Head of caudate nucleus (tissue), 42 donors: Measurements from ENCODE around the gene SAMHD1.

Experiments used
- DNase-seq, 42 donors: peaks; one replicate each; pipeline versions ENCODE4 v3.0.0 to v3.0.0-alpha.2; 2020 to 2021; ENCODE audit warnings: mixed read lengths in 7 of 42
- intact Hi-C: fragments of 100-400 bp; cut with DNase I; formaldehyde crosslinking; loops from one replicate; pipeline ENCODE4 v1.15.0; 2022

Gene SAMHD1

DNA sequence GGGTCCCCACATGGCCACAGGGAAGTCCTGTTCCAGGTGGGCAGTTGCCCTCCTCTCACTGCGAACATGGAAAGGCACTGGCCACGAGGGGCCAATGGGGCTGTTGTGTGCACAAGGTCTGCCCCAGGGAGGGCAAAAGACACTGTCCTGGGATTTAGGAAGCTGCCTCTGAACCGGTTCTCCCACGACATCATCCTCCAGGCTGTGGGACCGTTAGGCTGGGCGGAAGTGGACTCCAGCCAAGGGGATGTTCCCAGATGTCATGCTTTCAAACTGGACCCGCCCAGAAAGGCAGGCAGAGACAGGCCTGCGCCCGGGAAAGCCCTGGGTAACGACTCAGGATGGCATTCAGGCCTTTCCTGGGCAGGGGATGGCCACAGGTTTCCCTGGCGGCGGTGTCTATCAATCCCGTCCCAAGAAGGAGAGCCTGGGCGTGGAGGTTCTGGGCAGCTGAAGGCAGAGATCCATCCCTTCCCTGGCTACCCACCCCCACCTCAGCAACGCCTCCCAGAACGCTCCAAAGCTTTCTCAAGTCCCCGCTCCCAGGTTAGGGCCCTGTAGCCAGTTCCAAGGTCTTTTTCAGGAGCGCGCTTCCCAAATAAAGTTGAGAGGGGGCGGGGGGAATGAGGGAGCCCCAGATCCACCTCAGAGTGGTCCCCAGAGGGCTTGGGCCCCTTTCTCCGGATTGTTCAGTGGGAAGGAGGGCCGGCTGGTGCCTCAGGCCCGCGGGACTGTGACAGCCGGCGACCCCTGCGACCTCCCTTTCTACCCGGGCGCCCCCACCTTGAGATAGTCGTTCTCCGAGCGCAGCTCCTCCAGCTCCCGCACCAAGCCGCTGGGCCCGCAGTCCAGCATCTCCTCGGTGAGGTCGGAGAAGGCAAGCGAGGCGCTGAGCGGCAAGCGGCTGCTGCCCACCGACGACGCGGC, 89.4 kb downstream of the SAMHD1 start:
- DNase-seq: peak; percentile 71 to 95 (median 87)
- intact Hi-C loops: loop anchor here (10.0 kb wide), 1 partner anchor 87 kb away; the partner anchor contains the start of gene DSN1

DNA sequence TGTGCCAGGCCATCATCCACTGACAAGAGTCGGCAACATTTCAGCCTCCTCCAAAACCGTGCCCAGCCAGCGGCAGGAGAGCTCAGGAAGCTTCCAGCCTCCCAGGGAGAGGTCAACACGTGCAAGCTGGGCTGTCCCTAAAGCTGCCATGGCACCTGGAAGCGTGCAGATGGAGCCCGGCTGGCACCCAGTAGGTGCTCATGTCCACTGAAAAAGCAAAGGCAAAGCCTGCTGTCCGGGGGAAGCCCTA, 90.0 kb downstream of the SAMHD1 start:
- peak in 3 of 42 donors; percentile 23 to 50 (median 32) for DNase-seq
- intact Hi-C loops: loop anchor here (10.0 kb wide), 1 partner anchor 87 kb away; the partner anchor contains the start of gene DSN1

DNA sequence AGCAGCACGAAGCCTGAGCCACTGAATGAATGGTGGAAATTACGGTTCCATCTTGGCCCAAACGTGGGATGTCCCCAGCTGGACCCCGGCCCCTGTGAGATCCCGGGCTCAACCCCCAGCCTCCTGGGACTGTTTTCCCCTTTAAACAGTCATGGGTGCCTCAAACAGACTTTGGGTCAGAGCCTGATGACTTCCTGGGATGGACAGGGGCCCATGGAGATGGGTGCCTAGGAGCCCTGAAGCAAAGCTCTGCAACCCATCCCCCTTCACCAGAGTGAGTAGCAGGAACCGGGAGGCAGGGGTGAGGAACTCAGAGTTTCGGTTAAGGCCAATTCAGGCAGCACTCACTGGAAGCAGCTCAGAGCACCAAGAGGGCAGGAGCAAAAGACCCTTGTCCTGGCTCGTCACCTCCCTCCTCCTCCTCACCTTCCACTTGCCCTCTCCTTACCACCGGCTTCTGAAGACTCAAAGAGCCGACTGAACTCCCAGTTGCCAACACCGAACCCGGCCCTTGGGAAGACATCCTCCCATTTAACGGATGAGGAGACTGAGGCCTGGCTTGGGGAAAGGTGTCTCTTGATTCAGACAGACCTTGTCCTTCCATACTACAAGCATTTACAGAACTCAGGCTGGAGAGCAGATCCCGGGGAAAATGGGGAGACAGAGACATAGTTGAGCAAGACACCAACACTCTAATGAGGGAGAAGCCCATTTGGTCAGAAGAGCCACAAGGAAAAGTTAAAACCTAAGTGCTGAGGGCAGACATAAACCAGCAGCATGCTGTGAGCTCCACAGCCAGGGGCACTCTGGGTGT, 90.5 kb downstream of the SAMHD1 start:
- DNase-seq: no peak
- intact Hi-C loops: loop anchor here (10.0 kb wide), 1 partner anchor 86 kb away; the partner anchor contains the start of gene DSN1

DNA sequence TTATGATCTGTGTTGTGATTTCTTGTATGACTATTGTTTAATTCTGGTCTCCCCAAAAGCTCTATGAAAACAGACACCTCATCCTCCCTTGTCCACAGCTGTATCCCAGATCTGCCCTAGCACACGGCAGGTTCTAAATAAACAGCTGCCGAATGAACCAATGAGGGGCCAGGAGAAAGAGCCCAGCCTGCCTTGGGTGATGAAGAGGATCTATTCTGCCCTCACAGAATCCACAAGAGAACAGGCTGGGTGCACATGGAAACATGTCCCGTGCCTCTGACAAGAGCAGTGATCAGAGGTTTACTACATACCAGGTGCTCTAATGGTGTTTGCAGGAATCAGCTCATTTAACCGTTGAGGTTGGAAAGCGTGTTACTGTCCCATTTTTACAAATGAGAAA, 91.2 kb downstream of the SAMHD1 start:
- intact Hi-C loops: loop anchor here (10.0 kb wide), 1 partner anchor 86 kb away; the partner anchor contains the start of gene DSN1

DNA sequence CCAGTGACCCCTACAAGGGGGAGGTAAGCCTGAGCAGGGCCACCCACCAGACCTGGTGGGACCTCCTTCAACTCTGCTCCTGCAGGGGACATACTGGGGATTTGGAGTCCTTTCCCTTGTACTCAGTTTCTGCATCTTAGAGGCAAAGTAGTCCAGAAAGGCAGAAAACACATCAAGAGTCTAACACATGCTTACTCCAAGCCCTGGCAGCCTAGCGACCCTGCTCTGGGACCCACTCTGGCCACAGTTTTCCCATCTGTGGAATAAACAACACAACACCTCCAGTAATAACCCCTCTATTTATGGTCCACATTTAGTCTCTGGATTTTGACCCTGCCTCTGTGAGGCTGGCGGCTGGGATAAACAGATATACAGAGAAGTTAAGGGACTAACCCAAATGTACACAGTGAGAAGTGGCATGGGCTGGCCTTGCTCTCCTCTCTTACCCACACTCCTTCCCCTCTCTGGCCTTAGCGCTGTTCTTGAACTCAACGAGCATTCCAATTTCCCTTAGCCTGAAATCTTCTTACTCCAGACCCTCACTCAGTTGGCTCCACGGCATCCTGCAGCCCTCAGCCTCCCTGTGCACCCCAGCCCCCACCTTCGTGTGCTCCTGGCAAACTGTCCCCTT, 91.7 kb downstream of the SAMHD1 start:
- intact Hi-C loops: loop anchor here (10.0 kb wide), 1 partner anchor 85 kb away; the partner anchor contains the start of gene DSN1
- DNase-seq: no peak

More for the DNA sequence above, 91.2 kb downstream of the SAMHD1 start:
- no peak for DNase-seq

DNA sequence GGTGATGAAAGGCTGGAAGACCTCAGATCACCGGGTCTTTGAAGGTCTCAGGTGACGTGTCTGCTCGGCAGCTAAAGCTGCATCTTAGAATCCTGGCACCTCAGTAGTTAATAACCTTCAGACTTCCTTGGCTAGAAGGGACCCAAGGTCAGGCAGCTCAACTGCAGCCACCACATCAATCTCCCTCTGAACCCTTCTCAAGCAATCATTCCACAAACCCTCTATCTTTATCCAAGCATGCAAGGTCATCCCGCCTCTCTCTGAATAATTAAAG, 92.3 kb downstream of the SAMHD1 start:
- no peak for DNase-seq
- intact Hi-C loops: no loop called here

DNA sequence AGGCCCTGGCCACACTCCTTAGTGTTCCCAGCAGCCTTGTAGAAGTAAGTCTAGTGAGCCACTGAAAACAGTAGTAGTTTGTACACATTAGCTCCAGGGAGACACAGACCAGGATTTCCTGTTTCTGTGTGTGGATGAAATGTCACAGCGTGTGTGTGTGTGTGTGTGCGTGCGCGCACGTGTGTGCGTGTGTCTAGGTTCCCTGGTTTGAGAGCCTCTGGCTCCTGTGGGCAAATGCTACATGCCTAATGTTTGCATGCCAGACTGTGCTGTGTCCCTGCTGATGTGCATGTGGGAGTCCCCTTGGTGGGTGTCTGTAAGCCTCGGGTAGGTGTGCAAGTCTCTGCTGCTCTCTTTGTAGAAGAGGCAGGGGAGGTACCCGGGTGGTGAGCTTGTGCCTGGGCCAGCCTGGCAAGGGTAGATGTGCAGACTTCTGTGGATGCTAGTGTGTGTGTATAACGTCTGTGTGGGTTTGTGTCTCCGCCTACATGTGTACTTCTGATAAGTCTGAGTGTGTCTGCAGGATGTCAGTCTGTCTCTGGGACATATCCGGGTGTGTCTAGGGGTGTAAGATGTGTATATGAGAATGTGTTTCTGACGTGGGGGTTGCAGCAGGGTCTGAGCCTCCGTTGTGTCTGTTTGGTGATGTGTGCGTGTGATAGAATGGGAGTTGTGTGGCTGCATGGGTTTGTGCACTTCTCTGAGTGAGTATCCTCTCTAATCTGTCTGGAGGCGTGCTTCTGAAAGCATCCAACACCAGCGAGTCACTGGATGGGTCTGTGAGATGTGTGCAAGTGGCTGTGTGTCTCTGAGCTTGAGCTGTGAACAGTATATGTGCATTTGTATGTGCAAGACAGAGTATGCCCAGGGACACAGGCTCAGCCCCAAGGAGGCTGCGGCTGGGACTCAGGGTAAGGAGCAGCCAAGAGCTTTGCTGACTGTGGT, 94.5 kb downstream of the SAMHD1 start:
- DNase-seq: peak in 3 of 42 donors; percentile 30 to 54 (median 44)
- intact Hi-C loops: no loop called here

DNA sequence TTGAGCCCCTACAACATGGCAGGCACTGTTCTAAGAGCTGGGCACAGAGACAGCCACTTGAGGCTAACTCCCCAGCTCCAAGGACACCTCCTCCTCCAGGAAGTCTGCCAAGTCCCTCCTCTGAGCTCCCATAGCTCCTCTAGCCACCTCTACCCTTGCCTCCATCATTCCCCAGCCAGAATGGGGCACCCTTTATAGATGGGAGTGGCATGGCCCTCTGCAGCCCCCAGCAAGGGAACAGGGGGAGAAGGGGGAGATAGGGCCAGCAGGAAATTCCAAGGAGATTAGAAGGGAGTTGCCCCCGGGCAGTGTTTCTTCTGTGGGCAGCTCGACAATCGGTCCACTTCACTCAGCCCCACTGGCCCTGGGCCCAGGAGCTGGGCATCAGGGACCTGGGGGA, 95.3 kb downstream of the SAMHD1 start:
- intact Hi-C loops: no loop called here
- peak in 1 of 42 donors; percentile 33 for DNase-seq

DNA sequence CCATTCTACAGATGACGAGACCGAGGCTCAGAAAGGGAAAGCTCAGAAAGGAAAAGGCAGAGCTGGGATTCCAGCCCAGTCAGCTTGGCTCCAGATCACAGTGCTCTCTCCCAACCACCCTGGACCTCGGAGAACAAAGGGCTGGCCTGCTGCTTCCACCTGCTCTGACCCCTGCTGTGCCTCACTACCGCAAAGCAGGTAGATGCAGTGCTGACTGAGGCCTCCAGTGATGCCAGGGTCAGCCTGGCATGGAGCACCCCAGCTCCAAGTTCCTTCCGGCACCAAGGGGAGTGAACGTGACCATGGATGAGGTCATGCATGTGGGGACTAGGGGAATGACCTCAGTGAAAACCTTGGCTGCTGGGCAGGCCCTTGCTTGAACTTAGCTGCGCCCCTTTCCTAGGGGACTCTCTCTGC, 96.3 kb downstream of the SAMHD1 start:
- intact Hi-C loops: no loop called here
- peak in 5 of 42 donors; percentile 39 to 80 (median 47) for DNase-seq

DNA sequence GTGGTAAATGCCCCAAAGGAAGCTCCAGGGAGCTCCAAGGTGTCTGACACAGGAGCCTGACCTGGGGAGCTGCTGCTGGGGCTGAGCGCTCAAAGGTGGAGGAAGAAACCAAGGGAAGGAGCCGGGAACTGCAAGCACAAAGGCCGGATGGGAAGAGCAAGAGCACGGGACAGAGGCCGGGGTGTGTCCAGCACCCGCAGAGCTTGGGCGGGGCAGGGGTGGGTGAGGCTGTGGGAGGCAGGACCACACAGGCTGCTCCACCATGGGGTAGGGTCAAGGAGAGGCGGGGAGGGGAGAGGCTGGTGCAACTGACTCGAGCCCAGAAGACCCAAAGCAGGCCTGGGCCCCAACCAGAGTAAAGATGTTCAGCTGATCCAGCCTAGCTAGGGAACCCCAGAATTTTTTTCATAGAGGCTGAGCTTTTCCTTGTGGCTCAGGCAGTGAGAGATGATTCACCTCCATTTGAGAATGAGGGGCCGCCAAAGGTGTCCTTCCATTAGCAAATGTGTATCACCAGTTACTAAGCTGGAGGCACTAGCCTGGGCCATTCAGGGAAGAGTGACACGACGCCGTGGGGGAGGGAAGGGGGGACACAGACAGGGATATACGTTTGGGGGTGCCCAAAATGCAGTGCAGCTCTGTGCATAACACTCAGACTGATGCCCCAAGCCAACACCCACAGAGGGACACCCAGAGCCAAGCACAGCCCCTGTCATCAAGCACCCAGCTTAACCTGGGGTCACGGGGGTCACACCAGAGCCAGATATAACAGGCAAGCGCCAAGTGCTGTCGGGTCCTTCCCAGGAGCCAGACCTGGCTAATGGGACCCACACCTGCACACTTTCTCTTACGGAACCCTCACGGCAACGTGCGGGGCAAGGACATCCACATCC, 96.9 kb downstream of the SAMHD1 start:
- intact Hi-C loops: no loop called here
- DNase-seq: no peak

DNA sequence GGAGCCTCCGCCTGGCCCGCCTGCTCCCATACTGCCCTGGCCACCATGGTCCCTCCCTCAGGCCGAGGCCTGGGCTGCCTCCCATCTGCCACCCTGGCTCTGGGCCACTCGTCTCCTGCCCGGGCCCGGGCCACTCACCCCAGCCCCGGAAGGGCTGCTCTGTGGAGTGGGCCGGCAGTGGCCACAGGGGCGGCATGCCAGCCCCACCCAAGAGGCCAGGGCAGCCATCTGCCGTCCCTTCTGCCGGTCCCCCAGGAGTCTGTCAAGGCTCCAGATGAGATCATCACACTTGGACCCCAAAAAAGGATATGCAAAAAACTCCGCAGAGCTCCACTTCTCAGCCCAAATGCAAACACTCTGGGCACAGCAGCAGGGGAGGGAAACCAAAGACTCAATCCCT, 99.3 kb downstream of the SAMHD1 start:
- peak in 40 of 42 donors; percentile 50 to 92 (median 79) for DNase-seq
- intact Hi-C loops: no loop called here

DNA sequence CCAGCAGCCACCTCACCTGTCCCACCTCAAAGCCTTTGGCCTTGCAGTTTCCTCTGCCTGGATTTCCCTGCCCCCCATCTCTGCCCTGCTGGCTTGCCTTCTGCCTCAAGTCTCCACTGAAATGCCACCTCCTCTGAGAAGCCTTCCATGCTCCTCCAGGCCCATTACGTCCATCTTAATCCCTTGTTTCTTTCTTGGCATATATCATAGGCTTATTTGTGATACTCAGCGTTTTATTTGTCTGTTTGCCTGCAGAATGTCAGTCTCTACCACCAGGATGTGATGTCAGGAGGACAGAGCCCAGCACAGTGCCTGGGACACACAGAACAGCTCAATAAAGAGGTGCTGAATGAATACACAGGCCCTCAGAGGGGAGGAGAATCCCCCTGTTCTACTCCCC, 100.0 kb downstream of the SAMHD1 start:
- intact Hi-C loops: no loop called here
- DNase-seq: no peak

DNA sequence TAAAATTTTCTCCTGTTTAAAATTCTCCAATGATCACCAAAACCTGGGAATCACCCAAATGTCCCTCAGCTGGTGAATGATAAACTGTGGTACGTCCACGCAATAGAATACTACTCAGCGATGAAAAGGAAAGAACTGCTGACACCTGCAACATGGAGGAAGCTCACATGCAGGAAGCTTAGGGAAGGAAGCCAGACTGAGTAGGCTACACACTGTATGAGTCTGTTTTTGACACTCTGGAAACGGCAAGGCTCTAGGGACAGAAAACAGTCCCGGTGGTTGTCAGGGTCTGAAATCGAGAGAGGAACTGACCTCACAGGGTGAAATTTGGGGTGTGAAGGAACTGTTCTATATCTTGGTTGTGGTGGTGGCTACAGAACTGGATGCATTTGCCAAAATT, 100.7 kb downstream of the SAMHD1 start:
- intact Hi-C loops: no loop called here
- no peak for DNase-seq

DNA sequence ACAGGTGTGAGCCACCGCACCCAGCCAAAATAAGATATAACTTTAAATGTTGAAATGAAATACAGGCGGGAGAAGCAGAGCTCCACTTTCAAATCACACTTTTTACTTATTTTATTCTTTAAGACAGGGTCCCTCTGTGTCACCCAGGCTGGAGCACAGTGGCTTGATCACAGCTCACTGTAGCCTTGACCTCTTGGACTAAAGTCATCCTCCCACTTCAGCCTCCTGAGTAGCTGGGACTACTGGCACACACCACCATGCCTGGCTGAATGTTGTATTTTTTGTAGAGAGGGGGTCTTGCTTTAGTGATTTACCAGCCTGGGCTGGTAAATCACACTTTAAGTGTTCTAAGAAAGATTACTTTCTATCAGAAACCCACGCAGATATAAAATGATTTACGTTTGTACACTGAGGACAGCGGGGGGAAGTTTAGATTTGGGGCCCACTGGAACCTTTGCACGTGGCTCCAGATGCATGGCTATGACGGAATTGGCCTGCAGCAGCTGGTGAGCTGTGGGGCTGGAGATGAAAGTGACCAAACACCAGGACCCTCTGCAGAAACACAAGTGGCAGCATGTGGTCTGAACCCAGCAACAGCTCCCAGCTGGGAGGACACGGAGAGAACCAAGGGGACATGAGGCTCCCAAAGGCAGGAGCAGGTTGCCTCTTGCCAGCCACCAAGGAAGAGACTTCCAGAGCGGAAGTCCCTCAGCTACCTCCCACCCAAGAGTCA, 102.0 kb downstream of the SAMHD1 start:
- DNase-seq: no peak
- intact Hi-C loops: no loop called here

DNA sequence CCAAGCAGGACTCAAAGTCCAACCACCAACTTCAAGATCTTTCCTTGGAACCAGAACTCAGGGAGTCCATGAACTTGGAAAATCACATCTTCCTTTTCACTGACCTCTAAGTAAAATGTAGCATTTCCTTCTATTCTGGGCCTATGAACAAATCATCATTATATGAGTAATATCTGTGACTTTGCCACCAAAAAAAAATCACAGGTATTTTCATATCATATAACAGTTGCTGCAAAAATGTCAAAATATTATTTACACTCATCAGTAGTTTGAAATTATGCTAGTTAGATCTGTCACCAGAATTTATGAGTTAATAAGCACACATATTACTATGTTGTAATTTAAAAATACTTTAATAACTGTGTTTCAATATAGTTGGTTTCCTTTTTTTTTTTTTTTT, 102.8 kb downstream of the SAMHD1 start:
- intact Hi-C loops: no loop called here
- DNase-seq: no peak

DNA sequence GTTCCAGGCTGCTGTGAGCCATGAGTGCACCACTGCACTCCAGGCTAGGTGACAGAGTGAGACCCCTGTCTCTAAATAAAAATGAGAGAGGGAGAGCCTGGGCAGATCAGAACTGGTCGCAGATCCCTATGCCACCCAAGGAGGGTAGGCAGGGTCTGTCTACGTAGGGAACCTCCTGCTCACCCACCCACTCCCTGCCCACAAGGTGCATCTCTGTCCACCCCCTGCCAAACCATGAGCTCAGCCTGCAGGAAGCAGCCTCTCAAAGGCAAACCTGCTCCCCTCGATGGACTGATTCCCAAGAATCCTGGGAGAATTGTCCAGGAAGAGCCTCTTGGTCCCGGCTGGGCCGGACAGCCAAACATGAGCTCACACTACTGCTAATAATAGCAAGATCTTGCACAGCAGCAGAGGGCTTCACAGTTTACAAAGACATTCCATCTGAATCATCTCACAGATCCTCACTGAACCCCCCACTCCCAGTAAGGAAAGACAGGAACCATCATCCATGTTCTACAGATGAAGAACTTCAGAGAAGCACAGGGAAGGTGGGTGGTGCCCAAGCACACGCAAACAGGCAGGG, 103.3 kb downstream of the SAMHD1 start:
- intact Hi-C loops: no loop called here
- DNase-seq: no peak

DNA sequence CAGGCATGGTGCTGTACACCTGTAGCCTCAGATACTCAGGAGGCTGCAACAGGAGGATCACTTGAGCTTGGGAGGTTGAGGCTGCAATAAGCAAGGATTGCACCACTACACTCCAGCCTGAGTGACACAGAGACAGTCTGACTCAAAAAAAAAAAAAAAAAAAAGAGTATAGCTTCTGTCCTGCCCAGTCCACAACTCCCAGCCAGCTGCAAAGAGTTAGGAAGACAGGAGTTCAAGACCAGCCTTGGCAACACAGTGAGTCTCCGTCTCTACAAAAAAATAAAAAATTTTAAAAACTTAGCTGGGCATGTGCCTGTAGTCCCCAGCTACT, 103.8 kb downstream of the SAMHD1 start:
- intact Hi-C loops: no loop called here
- no peak for DNase-seq
